ENCODE measurements around the gene TOR2A.
A peak's percentile ranks its signal among the peaks of the same experiment; 100 is the strongest.

TOR2A gene

DNA sequence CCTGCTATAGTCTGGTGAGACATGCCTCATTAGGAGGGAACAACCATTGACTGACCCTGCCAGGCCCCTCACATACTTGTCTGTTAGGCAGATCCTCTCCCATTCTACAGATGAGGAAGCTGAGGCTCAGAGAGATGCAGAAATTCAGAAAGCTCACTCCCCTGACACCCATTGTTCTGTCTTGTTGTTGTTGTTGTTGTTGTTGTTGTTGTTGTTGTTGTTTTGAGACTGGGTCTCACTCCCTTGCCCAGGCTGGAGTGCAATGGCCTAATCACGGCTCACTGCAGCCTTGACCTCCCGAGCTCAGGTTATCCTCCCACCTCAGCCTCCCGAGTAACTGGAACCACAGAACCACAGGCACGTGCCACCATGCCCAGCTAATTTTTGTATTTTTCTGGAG, 41.4 kb downstream of the TOR2A start:
- DNase-seq: no peak

DNA sequence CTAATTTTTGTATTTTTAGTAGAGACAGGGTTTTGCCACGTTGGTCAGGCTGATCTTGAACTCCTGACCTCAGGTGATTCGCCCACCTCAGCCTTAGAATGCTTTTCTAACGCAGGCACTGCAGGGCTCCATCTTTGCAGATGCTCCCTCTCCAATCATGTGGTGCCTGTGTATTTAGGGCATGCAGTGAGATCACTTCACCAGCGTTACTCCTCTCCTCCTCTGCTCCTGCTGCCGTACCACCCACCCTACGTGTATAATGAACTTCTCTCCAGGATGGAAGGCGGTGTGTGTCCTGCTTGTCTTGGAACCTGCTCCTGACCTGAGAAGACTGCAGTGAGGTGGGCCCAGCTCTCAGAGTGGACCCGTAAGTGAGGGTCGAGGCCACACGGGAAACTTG, 42.0 kb downstream of the TOR2A start:
- no peak for DNase-seq

DNA sequence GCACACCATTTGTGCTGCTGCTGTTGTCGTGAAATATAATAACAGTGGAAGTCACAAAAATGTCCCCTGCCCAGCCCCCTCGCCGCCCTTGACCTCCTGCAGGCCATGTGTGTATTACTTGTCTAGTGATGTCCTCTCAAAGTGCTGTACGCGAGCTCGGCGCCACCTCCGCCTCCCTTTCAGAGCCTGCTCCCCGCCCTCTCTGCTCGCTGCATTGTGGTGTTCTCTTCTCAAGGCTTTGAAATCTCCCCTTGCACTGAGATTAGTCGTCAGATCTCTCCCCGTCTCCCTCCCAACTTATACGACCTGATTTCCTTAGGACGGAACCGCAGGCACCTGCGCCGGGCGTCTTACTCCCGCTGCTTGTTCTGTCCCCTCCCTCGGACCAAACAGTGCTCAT, 43.0 kb downstream of the TOR2A start:
- no peak for DNase-seq

- DNase-seq: no peak
Observed at GRCh38 chr9:127690735-127691134, 44.4 kb downstream of the TOR2A start.

- DNase-seq: no peak
Observed at GRCh38 chr9:127689329-127690000, 45.6 kb downstream of the TOR2A start.

- DNase-seq: peak; percentile 49
Observed at GRCh38 chr9:127686461-127687393, 48.4 kb downstream of the TOR2A start.

DNA sequence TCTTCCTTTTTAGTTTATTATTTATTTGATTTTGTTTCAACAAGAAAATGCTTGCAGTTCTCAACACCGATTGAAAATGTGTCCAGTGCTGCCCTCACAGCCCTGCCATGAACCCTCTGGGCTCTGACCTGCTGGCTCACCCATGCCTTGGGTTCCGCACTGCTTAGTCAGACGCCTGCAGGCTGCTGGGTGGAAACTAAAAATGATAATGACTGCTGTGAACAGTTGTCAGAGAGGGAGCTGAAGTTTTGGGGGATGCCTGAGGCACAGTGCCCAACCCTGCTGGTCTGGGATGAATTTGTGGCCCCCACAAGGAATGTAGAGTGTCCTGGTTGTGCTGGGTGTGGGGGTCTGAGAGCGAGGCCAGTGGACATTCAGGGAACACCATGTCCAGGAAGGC, 50.5 kb downstream of the TOR2A start:
- no peak for DNase-seq

- DNase-seq: no peak
Observed at GRCh38 chr9:127683723-127684122, 51.4 kb downstream of the TOR2A start.

DNA sequence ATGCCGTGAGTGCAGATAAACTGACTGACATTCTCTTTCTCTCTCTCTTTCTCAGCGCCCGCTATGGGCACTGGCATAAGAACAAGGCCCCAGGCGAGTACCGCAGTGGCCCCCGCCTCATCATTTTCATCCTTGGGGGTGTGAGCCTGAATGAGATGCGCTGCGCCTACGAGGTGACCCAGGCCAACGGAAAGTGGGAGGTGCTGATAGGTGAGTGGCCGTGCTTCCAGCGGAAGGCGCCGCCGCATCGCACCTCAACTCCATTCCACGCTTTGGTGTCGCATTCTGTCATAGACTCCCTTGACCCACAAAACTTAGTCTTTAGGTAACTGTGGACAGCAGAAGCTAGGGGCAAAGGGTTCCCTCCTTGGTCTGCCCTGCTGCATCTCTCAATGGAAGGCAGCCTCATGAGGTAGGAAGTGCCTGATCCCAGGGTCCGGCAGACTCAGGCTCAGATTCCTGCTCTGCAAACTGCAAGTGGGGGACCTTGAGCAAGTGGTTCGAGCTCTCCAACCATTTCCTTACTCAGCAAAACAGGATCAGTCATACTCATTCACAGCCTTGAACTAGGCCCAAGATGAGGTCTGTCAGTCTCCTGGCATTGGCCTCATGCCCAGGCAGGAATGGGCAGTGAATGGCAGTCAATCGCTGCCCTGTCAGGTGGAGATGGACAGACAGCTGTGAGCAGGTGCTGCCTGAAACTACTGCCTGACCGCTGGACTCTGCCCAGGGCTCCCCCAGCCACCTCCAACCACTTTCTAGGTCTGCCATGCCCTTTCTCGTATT, 52.5 kb downstream of the TOR2A start:
- no peak for DNase-seq

Data from DMS153 (cell line).